ENCODE results near the gene MTHFD1L.

The MTHFD1L gene

DNA sequence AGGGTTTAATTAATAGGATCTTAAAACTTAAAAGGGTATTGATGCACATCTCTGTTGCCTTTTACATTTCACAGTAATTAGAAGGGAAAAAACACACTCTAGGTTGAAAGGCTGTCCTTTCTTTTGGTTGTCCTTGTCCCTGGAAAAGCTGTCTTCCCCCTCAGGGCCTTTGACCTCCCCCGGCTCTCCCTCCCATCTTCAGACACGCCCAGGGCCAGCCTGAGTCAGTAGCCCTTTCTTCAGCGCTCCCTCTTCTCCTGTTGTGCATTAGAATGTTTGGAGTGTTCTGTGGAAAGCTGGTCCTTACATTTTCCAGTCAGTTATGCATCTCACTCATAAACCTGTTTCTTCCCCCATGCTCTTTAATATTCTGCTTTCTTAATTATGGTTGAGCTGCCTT, 157.0 kb downstream of the MTHFD1L start:
- TF ChIP-seq, protein P1, sequence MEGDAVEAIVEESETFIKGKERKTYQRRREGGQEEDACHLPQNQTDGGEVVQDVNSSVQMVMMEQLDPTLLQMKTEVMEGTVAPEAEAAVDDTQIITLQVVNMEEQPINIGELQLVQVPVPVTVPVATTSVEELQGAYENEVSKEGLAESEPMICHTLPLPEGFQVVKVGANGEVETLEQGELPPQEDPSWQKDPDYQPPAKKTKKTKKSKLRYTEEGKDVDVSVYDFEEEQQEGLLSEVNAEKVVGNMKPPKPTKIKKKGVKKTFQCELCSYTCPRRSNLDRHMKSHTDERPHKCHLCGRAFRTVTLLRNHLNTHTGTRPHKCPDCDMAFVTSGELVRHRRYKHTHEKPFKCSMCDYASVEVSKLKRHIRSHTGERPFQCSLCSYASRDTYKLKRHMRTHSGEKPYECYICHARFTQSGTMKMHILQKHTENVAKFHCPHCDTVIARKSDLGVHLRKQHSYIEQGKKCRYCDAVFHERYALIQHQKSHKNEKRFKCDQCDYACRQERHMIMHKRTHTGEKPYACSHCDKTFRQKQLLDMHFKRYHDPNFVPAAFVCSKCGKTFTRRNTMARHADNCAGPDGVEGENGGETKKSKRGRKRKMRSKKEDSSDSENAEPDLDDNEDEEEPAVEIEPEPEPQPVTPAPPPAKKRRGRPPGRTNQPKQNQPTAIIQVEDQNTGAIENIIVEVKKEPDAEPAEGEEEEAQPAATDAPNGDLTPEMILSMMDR (IDR thresholded peaks at IDR 0.05; ENCODE audit: low read depth, low read length), result no peak
- no peak overlapping the region for H3K4me3 ChIP-seq (replicated peaks in 1 of 2; ENCODE audit: low read depth in 2 of 2, low read length in 2 of 2)
- no peak for DNase-seq (ENCODE audit: low read depth in 2 of 2)

DNA sequence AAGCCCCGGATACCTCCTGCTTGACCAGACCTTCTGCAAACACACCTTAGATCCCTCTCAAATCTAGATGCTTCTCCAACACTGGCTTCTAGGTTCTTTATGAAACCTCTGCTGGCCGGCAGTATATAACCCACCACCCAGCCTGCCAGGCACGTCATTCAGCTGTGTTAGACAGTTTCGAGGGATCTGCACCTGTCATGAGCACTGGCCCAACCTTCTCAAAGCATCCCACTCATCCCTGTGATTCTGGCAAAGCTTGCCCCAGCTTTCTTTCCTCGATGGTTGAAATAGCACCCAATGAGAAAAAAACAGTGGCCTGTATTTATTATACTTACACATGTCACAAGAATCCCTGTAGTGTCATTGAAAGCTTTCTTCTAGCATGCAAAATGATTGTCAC, 157.8 kb downstream of the MTHFD1L start:
- no peak overlapping the region for H3K4me3 ChIP-seq (replicated peaks in 1 of 2; ENCODE audit: low read depth in 2 of 2, low read length in 2 of 2)
- no peak for DNase-seq (ENCODE audit: low read depth in 2 of 2)
- TF ChIP-seq, protein P1 (IDR thresholded peaks at IDR 0.05; ENCODE audit: low read depth, low read length), result no peak

DNA sequence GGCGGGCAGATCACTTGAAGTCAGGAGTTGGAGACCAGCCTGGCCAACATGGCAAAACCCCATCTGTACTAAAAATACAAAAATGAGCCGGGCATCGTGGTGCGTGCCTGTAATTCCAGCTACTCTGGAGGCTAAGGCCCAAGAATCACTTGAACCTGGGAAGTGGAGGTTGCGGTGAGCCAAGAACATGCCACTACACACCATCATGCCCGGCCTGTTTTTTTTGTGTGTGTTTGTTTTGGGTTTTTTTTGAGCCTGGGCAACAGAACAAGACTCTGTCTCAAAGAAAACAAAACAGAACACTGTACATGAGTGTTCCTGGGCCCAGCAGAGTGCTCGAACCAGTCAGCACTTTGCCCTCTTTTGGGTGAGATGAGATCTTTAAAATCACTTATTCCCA, 159.1 kb downstream of the MTHFD1L start:
- no peak overlapping the region for H3K4me3 ChIP-seq (replicated peaks in 1 of 2; ENCODE audit: low read depth in 2 of 2, low read length in 2 of 2)
- TF ChIP-seq, protein P1 (IDR thresholded peaks at IDR 0.05; ENCODE audit: low read depth, low read length), result no peak
- DNase-seq (ENCODE audit: low read depth in 2 of 2), result no peak

DNA sequence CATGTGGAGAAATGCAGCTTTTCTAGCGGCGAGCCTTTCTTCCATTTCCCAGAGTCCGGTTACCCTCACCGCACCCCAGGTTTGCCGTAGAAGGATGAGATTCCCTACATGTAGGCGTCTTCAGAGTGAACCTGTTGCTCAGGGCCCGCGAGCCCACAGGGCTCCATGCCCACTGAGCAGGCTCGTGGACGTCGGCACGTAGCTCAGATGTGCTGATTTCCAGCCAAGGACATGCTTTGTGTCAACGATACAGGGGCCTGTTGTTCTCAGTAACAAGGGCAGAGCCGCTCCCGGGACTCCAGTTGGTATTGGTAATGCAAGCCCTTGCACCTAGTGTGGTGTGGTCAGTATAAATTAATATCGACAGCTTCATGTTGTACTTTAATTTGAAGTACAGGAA, 159.6 kb downstream of the MTHFD1L start:
- H3K4me3 ChIP-seq (replicated peaks in 1 of 2; ENCODE audit: low read depth in 2 of 2, low read length in 2 of 2), result no peak overlapping the region
- TF ChIP-seq, protein P1 (IDR thresholded peaks at IDR 0.05; ENCODE audit: low read depth, low read length), result no peak
- DNase-seq (ENCODE audit: low read depth in 2 of 2), result no peak

DNA sequence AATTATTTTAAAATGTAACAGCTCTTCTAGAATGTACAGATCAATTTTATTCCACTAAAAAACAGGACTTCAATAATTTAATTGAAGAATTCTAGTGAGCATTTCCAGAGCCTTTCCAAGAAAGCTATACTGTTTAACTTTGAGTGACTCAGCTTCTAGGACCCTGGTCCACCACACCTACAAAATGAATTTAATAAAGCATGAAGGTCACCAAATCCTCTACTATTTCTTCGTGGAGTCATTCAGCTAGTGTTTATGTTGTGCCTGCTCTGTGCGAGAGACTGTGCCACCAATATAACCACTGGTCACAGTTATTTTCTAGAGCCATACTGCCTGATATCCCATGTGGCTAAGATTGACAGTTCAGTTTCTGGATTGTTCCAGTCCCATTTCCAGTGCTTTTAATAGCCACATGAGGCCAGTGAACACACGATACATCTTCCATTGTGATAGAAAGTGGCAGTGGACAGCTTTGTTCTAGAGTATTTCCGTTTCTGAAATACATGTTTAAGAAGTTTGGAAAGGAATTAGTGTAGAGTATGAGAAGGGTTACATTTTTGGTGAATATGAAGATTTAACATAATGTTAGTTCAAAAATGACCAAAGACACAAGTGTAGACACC, 160.7 kb downstream of the MTHFD1L start:
- DNase-seq (ENCODE audit: low read depth in 2 of 2), result no peak
- H3K4me3 ChIP-seq (replicated peaks in 1 of 2; ENCODE audit: low read depth in 2 of 2, low read length in 2 of 2), result no peak overlapping the region
- TF ChIP-seq, protein P1 (IDR thresholded peaks at IDR 0.05; ENCODE audit: low read depth, low read length), result no peak

DNA sequence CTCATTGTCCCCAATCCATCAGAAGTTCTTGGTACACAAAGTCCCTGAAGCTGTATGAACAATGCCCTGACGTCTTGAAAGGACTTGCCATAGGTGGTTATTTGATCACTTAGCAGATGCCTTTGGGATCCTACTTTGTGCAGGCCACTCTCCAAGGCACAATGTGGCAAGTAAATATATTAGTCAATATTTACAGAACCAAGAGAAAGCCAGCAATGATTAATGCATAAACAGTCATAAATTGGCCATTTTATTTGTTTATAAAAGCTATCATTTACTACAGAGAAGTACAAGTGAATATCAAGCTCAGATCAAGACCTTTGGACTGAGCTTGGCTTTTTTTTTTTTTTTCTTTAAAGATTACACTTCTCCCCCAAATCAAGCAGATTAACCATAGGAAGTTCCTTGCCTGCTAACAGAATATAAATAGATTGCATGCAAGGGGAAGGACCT, 161.8 kb downstream of the MTHFD1L start:
- TF ChIP-seq, protein P1 (IDR thresholded peaks at IDR 0.05; ENCODE audit: low read depth, low read length), result no peak
- no peak for DNase-seq (ENCODE audit: low read depth in 2 of 2)

More for the DNA sequence above, 161.8 kb downstream of the MTHFD1L start:
- H3K4me3 ChIP-seq (replicated peaks in 1 of 2; ENCODE audit: low read depth in 2 of 2, low read length in 2 of 2), result no peak overlapping the region
